ENCODE data around the gene ARMC12.
A peak's percentile ranks its signal among the peaks of the same experiment; 100 is the strongest.
"Not testable (repeated sequence)": the region's sequence is repeated elsewhere in the genome, so short reads cannot be mapped to it uniquely, and the experiment has no call there.

ARMC12 gene, protein sequence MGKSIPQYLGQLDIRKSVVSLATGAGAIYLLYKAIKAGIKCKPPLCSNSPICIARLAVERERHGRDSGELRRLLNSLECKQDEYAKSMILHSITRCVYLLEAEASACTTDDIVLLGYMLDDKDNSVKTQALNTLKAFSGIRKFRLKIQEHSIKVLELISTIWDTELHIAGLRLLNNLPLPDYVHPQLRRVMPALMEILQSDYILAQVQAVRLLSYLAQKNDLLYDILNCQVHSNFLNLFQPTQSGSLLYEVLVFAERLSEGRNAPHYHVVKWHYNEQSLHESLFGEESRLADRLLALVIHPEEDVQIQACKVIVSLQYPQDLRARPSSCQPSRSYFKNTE

DNA sequence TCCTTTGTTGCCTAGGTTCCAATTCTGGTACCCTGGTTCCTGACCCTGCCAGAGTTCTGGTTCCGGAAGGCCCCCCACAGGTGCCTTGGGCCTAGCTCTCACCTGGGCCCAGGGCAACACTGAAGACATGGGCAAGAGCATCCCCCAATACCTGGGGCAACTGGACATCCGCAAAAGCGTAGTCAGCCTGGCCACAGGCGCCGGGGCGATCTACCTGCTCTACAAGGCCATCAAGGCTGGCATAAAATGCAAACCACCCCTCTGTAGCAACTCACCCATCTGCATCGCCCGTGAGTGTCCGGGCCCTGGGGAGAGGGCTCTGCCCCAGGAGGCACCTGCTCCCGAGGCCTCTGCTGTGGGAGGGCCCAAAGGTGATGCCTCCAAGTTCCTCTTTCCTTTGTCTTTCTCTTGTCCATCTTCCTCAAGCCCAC is at the start of gene ARMC12:
ARMC12 (plus strand) TSS at position 51 of the 431 bp plus-strand sequence; CDS start at position 128, 77 bp downstream.
- DNase-seq (ENCODE audit: low read depth): no peak

DNA sequence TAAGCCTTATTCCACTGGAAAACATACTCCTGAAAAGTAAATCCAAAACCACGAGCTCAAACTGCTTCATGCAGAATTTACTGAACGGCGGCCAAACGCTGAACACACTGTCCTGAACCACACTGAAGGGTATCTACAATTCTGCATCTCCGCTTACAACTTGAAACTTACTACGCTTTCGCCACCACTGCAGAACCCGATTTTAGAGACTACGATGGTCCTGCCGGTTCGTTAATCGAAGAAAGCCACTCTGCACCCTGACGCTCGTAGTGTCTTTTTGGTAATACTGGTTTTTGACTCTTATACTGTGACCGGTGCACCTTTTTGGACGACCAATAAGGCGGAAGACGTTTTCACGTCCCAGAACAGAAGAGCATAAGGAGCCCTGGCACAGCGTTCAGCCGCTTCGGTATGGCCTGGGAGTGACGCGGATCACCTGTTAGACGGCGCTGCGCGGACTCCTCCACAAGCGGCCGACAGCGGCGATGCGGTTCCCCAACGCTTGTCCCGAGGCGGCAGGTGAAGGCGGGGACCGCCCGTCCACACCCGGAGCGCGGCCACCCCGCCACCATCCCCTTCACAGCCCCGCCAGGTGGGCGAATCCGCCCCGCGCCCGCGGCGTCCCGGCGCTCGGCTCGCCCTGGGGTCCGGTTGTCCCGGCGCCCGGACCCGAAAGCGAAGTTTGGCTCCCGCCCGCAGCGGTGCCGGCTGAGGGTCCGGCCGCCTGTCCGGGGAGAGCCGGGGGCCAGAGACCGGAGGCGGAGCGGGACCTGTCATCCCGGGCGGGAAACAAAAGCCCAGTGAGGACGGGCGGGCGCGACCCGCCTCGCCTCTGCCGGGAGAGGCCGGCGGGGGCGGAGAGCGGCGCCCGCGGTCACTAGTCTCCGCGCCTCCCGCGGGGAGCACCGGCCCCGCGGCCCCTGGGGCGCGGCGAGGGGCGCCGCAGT is 48.9 kb upstream of the ARMC12 start:
- DNase-seq (ENCODE audit: low read depth): peak; percentile 72

DNA sequence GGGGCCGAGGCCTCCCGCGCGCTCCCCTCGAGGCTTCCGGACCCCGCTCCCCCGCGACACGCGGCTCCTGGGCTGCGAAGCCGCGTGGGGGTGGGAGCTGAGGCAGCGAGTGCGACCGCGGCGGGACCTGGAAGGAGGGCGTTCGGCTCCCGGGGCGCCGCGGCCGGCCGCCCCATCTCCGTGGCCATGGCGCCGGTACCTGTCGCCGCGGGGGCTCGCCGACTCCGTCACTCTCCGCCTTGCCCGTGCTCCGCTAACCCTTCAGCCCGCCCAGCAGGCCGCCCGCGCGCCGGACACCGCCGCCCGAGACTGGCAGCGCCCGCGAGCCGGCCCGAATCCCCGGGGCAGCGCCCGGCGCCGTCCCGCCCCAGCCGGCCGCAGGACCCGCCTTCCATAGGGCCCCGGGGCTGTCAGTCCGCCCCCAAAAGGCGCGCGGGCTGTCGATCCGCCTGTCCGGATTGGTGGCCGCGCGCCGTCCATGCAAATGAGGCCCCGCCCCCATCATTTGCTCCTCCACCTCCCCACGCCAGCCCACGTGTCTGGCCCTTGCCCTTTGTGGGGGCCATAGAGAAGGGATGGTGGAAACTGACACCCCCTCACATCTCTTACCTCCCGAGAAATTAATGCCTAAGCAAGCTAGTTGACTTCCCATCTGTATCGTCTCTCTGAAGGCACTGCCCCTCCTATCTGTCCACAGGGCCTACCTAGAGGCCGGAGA is 48.1 kb upstream of the ARMC12 start, which contains the start of gene FKBP5:
FKBP5 (minus strand) TSS at position 311 of the 718 bp plus-strand sequence. CDS start 46,091 bp downstream, outside the sequence.
- DNase-seq (ENCODE audit: low read depth): peak; percentile 92

DNA sequence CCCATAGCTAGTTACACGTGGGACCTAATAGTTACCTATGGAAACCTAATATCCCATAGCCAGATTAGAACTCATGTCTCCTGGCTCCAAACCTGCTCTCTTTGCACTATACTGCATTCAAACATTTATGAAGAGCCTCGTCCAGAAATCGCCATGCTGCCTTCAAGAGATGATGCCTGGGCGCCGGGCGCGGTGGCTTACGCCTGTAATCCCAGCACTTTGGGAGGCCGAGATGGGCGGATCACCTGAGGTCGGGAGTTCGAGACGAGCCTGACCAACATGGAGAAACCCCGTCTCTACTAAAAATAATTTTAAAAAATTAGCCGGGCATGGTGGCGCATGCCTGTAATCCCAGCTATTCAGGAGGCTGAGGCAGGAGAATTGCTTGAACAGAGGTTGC is 46.8 kb upstream of the ARMC12 start:
- not testable (repeated sequence) for DNase-seq (ENCODE audit: low read depth)

DNA sequence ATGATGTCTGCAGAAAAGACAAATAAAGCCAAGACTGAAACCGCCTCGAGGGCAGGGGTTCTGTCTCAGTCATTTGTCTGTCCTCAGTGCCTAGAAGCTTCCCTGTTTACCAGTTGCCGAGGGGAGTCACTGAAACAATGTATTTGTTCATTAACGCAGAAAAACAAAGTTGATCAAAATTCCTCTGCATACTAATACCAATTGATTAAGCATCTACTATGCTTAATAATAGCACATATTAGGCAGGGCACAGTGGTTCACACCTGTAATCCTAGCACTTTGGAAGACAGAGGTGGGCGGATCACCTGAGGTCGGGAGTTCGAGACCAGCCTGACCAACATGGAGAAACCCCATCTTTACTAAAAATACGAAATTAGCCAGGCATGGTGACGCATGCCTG is 46.3 kb upstream of the ARMC12 start:
- DNase-seq (ENCODE audit: low read depth): no peak

DNA sequence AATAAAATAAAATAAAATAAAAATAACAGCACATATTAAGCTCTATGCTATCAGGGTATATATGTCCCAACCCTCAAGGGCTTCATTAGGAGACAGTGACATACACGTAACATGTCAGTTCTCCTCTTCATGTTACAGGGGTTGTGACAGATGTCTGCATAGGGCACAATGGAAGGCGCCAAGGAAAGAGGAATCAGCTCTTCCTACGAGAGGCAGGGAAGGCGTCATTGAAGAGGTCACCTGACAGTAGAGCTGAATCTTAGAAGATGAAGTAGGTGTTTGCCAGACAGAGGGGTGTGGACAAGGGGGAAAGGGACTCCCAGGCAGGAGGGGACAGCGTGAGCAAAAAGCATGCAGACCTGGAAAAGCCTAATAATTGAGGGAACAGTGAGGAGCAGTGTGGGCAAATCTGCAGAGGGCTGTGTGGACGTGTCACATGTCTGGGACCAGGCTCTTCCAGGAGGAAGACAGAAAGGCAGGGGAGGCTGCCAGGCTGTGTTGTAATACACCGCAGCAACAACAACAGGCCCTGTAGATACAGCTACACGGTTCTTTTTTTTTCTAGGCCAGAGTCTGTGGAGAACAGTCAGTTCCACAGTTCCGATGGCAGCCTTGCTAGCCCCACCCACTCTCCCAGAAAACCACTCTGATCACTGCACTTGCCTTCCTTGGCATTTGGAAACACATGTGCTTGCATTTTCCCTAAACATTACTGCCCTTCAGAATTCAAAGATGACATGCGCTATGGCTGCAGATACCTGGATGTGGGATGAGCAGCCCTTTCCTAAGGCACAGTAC is 45.6 kb upstream of the ARMC12 start:
- no peak for DNase-seq (ENCODE audit: low read depth)

DNA sequence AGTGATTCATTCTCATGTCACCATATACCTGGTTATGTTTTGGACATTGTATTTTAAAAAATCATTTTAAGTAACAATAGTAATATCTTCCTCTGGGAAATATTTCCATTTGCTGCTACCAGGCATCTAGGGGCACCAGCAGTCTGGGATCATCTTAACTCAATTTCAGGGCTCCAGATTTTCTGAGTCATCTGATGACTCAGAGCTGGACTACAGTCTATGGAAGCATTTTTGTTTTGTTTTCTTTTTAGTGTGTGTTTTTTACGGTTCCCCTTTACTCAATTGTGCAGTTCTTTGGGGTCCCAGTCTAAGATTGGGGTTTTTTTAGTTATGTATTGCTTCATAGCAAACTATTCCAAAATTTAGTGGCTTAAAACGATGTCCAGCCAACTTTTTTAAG is 42.4 kb upstream of the ARMC12 start:
- peak; percentile 75 for DNase-seq (ENCODE audit: low read depth)

DNA sequence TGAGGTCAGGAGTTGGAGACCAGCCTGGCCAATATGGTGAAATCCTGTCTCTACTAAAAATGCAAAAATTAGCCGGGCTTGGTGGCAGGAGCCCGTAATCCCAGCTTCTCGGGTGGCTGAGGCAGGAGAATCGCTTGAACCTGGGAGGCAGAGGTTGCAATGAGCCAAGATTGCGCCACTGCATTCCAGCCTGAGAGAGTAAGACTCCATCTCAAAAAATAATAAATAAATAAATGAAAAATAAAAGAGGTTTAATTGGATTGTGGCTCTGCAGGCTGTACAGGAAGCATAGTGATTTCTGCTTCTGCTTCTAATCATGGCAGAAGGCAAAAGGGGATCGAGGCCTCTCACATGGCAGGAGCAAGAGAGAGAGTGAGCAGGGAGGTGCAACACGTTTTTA is 38.4 kb upstream of the ARMC12 start:
- DNase-seq (ENCODE audit: low read depth): not testable (repeated sequence)

DNA sequence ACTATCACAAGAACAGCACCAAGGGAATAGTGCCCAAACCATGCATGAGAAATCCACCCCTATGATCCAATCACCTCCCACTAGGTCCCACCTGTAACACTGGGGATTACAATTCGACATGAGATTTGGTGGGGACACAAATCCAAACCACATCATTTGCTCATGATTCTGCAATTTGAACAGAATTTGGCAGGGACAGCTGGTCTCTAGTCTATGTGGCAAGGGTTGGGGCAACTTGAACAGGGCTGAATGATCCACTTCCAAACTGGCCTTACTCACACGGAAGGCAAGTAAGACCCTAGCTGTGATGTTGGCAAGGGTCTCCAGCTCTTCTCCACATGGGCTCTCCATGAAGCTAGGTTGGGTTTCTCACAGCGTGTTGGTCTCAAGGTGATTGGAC is 38.0 kb upstream of the ARMC12 start:
- DNase-seq (ENCODE audit: low read depth): no peak

DNA sequence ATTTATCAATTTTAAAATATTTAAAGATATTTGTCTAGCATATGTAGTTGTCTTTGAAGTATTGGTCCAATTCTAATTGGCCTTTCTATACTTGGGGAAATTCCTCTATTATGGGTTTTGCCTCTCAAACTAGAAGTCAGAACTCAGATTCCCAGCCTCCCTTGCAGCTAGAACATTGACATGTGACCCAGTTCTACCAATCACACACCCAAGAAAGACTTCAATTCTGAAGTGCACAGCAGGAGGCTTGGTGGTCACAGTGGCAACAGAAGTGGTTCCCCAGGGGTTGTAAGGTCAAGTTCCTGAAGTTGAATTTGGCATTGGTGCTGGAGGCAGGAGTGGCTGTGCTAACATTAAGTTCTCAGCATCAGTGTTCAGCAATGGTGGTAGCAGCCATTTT is 33.3 kb upstream of the ARMC12 start:
- no peak for DNase-seq (ENCODE audit: low read depth)

DNA sequence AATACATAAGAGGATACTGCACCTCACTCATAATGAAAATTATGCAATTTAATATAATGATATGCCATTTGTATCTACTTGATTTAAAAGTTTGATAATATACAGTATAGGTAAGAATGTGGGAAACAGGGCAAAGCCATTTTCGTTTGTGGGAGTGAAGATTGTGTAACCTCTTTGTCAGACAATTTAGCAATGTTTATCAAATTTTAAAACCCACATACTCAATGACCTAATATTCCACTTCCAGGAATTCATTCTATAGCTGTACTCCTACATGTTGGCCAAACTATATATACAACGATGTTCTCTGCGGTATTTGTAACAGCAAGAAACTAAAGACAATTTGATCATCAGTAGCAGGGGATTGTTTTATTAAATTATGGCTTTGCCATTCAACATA is 30.4 kb upstream of the ARMC12 start:
- no peak for DNase-seq (ENCODE audit: low read depth)

DNA sequence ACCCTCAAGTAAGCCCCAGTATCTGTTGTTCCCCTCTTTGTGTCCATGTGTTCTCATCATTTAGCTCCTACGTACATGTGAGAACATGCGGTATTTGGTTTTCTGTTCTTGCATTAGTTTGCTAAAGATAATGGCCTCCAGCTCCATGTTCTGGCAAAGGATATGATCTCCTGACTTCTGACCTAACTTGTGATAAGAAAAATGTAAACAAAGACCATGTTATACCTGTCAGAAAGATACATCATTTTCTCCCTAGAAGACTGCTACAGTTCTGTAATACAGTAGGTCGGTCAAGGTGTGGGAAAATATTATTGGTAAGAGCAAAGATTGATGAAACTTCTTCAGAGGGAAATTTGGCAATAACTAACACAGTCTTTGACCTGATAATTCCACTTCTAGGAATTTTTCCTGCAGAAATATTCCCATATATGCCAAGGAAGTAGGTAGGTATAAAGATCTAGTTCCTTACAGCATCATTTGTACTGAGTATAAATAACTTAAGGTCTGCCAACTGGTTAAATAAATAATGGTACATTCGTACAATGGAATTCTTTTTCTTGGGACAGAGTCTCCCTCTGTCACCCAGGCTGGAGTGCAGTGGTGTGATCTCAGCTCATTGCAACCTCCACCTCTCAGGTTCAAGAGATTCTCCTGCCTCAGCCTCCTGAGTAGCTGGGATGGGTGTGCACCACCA is 29.0 kb upstream of the ARMC12 start:
- DNase-seq (ENCODE audit: low read depth): no peak

DNA sequence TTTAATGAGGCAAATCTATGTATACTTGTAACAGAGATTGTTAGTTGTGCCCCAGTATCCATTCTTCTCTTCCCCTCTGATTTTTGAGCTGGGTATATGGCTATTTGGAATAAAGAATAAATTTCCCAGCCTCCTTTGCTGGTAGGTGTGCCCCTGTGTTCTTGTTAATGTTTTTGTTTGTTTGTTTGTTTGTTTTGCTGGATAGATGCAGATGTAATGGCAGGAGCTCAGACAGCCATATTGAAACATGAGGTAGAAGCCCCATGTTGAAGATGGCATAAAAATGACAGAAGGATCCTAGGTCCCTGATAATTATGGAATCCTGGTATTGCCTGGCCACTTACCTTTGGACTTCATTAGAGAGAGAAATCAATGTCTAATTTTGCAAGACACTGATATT is 28.2 kb upstream of the ARMC12 start:
- no peak for DNase-seq (ENCODE audit: low read depth)

DNA sequence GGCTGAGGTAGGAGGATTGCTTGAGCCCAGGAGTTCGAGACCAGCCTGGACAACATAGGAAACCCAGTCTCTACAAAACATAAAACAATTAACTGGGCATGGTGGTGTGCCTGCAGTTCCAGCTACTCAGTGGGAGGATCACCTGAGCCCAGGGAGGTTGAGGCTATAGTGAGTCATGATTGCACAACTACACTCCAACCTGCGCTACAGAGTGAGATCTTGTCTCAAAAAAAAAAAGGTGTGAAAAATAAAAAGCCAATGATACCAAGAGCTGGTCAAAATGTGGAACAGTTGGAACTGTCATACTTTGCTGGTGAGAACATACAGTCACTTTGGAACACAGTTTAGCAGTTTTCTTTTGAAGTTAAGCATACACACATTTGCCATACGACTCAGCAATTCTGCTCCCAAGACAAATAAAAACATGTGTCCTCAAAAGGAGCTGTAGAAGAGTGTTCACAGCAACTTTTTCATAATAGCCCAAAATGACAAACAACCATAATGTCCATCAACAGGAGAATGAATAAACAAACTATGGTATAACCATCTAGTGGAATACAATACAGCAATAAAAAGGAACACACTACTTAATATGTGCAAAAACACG is 26.5 kb upstream of the ARMC12 start:
- no peak for DNase-seq (ENCODE audit: low read depth)

DNA sequence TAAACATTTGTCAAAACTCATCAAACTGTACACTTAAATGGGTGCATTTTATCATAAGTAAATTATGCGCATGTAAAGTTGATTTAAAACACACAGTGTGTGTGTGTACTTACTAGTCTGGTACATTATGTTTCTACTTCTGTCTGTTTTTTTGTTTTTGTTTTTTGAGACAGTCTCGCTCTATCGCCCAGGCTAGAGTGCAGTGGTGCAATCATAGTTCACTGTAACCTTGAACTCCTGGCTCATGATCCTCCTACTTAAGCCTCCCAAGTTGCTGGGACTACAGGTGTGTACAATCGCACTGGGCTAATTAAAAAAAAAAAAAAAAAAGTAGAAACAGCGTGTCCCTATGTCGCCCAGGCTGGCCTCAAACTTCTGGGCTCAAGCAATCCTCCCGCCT is 25.1 kb upstream of the ARMC12 start:
- DNase-seq (ENCODE audit: low read depth): no peak

DNA sequence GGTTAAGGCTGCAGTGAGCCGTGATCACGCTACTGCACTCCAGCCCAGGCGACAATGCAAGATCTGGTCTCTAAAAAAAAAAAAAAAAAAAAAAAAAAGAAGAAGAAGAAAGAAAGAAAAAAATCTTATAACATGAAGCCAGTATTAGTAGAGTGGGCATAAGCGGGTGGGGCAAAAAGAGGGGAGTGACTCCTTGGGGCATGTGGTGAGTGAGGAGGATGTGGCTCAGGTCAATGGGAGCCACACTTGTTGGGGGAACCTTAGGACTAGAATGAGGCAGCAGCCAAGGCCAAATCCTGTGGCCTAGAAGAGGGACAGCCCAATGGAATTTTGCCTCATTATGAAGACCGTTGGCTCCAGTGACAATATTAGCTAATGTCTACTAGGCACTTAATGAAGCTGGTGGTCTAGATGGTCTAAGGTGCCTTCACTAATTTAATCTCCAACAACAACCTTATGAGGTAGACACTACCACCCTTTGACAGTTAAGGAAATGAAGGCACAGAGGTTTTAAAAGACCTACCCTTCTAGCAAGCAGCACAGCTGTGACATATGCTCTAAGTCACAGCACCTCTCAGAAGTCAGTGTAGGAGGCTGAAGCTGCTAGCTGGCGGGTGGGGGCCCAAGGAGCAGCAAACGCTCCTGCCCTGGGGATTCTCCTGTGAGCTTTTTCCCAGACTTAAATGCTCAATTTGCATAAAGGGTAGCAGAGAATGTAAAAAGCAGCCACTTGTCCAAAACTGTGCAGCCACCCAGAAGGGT is 23.6 kb upstream of the ARMC12 start:
- DNase-seq (ENCODE audit: low read depth): no peak

DNA sequence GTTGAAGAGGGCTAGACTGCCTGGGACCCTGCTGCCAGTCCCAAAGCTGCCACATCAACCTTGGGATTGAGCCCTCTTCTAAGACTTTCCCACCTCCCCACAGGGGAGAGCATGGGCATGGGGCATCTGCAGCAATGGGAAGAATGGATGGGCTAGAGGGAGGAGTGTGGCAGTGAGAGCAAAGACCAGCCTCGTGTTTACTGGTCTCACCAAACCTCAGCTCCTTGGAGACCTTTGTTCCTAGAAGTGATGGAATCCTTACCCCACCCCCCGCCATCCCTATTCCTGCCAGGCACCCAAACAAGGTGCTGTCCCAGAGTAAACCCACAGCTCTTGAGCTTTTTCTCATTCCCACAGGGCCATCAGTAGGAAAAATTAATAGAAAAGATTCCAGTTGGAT is 20.0 kb upstream of the ARMC12 start:
- DNase-seq (ENCODE audit: low read depth): no peak

DNA sequence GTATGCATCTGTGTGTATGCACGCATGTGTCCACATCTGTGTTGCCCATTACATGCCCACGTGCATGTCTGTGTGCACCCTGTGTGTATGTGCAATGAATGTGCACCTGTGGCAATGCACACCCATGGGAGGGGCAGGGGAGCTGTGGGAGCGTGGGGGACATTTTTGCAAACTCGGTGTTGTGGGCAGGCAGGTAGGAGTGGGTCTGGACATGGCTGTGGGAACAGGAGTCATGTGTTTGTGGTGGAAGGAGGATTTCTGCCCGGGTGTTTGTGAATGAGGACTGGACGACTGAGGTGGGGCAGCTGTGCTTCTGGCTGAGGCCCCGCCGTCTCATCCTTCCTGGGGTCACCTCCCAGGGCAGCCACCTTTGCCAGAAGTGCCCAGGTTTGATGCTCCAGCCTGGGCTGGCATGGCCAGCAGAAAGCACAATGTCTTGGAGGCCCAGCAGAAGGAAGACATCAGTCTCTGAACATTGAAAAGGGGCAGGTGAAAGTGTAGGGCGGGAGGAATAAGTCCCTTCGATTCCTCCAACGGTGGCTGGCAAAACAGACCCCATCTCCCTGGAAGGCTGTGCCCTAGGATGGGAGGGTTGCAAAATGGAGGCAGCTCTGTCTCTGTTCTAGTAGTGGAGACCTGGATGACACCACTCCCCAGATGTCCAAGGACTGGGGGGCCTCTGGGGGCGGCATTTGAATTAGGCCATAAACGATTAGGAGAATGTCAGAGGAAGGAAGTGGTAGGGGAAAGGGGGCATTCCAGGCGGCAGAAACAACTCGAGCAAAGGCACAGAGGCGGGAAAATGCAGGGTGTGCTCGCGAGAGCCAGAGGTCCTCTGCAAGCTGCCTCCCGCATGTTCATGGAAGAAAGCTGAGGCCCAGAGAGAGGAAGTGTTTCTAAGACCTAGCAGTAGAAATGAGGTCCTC is 19.1 kb upstream of the ARMC12 start:
- DNase-seq (ENCODE audit: low read depth): no peak

DNA sequence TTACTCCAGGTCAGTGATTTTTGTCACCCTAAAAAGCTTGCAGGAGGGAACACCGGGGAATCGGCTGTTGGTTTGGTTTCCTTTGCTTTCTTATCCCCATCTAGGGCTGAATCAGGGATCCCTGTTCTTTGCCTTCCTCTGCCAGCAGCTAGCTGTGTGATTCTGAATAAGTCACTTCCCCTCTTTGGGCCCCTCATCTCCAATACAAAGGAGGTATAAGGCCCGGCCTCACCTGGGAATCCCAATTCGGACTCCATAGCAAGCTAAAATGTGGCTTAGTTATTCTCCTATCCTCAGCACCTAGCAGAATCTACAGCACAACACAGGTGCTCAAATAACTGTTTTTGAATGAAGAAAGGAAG is 18.5 kb upstream of the ARMC12 start:
- no peak for DNase-seq (ENCODE audit: low read depth)
